ENCODE results near the gene KITLG.

The KITLG gene

DNA sequence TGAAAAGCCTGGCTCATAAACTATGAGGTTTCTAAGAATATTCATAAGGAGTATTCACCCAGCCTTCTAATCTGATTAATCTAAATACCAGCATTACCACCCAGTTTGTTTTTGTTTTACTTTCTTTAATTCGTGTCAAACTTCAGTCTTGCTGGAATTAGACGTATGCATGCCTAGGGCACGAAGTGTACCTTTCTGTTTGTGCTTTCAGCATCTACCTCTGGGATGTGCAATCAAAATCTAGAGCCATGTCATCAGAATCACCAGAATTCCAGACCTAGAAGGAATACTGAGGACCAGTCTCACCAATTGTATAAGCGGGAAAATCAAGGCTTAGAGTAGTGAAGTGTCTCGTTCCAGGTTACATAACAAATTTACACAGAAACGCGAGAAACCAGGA, 57.3 kb downstream of the KITLG start:
- no peak overlapping the region for H3K4me3 ChIP-seq (ENCODE audit: low read depth, low read length)
- TF ChIP-seq, protein P1, sequence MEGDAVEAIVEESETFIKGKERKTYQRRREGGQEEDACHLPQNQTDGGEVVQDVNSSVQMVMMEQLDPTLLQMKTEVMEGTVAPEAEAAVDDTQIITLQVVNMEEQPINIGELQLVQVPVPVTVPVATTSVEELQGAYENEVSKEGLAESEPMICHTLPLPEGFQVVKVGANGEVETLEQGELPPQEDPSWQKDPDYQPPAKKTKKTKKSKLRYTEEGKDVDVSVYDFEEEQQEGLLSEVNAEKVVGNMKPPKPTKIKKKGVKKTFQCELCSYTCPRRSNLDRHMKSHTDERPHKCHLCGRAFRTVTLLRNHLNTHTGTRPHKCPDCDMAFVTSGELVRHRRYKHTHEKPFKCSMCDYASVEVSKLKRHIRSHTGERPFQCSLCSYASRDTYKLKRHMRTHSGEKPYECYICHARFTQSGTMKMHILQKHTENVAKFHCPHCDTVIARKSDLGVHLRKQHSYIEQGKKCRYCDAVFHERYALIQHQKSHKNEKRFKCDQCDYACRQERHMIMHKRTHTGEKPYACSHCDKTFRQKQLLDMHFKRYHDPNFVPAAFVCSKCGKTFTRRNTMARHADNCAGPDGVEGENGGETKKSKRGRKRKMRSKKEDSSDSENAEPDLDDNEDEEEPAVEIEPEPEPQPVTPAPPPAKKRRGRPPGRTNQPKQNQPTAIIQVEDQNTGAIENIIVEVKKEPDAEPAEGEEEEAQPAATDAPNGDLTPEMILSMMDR (IDR thresholded peaks at IDR 0.05; ENCODE audit: control insufficient read depth, extremely low read depth, insufficient read depth) = no peak
- peak; percentile 59 for DNase-seq (ENCODE audit: low read depth)

DNA sequence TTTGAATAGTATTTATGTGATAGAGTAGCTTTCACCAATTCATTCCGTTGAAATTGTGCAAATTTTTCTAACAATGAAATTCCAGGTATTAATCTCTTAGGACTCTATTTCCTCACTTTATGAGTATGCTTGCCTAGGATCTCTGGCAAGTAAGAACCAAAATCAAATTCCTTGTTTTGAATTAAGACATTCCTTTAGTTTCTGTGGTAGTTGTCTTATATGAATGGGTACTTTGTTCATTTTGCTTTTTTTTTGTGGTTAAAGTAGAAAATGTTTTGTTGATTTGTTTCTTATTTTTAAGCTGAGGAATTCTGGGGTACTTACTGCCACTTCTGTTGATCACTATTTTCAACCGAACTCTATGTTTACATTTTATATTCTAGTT, 59.8 kb downstream of the KITLG start:
- TF ChIP-seq, protein P1 (IDR thresholded peaks at IDR 0.05; ENCODE audit: control insufficient read depth, extremely low read depth, insufficient read depth) = no peak
- H3K4me3 ChIP-seq (ENCODE audit: low read depth, low read length) = no peak overlapping the region
- no peak for DNase-seq (ENCODE audit: low read depth)

DNA sequence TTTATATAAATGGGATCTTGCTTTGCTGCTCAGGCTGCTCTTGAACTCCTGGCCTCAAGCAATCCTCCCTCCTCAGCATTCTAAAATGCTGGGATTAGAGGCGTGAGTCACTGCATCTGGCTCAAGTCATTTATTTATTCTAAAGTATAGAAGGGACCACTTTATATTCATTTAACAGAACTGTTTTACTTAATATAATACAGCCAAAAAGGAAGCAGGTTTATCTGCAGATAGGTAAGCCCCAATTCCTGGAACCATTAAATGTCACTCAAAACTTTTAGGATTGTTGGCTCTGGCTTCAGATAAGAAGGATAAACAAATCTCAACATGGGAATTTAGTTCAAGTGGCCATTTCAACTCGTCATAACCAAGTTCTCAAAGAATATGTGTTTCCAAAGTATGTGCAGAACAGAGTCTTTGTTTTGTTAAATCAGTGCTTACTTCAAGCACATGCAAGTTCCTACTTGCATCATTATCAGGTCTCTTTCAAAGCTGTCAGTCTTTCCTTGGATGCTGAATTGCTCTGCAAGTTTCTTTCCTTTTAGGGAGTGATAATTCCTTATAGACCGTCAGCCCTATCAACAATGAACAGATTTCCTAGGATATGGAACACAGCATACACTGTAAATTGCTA, 60.4 kb downstream of the KITLG start:
- TF ChIP-seq, protein P1 (IDR thresholded peaks at IDR 0.05; ENCODE audit: control insufficient read depth, extremely low read depth, insufficient read depth) = no peak
- DNase-seq (ENCODE audit: low read depth) = no peak
- H3K4me3 ChIP-seq (ENCODE audit: low read depth, low read length) = no peak overlapping the region

DNA sequence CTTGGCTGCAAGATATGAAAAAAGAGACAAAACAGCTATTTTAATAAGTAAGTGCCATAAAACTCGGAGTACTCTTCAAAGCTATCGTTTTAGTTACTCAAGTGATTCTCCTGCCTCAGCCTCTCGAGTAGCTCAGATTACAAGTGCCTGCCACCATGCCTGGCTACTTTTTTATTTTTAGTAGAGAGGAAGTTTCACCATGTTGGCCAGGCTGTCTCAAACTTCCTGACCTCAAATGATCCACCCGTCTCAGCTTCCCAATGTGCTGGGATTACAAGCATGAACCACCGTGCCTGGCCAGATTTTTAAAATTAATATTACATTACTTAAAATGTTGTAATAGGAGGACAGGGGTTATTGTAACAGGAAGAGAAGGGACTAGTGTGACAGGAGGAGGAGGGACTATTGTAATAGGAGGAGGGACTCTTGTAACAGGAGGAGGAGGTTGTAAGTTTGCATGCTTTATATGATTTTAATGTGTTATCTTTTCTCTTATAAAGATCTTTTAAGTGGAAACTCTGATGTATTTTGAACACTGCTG, 61.3 kb downstream of the KITLG start:
- DNase-seq (ENCODE audit: low read depth) = no peak
- H3K4me3 ChIP-seq (ENCODE audit: low read depth, low read length) = no peak overlapping the region
- TF ChIP-seq, protein P1 (IDR thresholded peaks at IDR 0.05; ENCODE audit: control insufficient read depth, extremely low read depth, insufficient read depth) = no peak

DNA sequence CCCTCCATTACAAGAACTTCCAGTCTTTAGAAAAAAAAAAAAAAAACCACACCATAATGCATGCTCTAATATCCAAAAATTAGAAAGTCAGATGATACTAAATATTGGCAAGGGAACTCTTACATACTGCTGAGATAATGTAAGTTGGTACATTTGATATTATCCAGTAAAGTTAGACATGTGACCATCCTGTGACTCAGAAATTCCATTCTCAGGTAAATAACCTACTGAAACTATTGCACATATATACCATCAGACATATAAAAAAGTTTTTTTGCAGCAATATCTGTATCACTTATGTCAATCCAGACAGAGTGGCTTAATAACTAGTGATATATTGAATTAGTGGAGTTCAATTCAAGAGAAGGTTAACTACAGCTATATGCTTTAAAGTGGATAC, 63.5 kb downstream of the KITLG start:
- TF ChIP-seq, protein P1 (IDR thresholded peaks at IDR 0.05; ENCODE audit: control insufficient read depth, extremely low read depth, insufficient read depth) = no peak
- no peak for DNase-seq (ENCODE audit: low read depth)
- no peak overlapping the region for H3K4me3 ChIP-seq (ENCODE audit: low read depth, low read length)

DNA sequence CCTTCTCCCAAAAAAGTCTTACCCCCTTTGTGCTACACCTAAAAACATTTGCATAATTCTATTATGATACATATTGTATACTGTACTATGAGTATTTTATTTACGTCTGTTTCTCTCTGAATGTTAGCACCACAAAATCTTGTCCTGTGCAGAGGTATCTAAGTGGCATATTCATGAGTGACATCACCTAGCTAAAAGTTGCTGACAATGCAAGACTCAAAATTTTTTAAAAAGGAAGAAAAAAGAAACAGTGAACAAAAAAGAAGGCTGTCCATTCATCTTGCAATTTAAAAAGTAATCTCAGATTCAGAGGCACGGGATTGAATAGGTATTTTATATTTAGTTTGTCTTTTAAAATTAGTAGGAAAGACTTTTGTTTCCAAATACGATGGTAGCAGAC, 69.4 kb downstream of the KITLG start:
- TF ChIP-seq, protein P1 (IDR thresholded peaks at IDR 0.05; ENCODE audit: control insufficient read depth, extremely low read depth, insufficient read depth) = no peak
- no peak for DNase-seq (ENCODE audit: low read depth)
- H3K4me3 ChIP-seq (ENCODE audit: low read depth, low read length) = no peak overlapping the region

DNA sequence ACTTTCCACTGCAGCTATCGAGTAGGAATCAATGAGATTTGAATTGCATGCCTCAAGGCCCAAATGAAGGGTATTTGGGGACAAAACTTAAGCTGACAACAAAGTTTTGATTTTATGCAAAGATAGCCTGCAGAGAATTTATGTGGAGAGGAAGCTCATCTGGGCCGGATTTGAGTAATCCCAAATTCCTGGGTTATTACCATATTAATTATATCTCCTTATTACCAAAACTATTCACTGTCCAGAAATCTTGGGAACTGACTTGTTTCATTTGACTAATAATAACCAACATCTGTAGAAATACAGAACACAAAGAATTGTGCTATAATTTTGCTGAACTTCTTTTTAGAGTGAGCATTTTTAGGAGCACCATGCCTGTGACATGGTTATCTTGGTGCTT, 70.4 kb downstream of the KITLG start:
- DNase-seq (ENCODE audit: low read depth) = no peak
- H3K4me3 ChIP-seq (ENCODE audit: low read depth, low read length) = no peak overlapping the region
- TF ChIP-seq, protein P1 (IDR thresholded peaks at IDR 0.05; ENCODE audit: control insufficient read depth, extremely low read depth, insufficient read depth) = no peak

Data from LNCaP clone FGC (cell line).